Osteocyte (in vitro differentiated cells): ENCODE data around the gene POP7. TPM values are rescaled to one million over a fixed set of nuclear protein-coding genes. Genes with fewer than 3 reads are reported as not detected.

ENCODE experiments used
- DNase-seq: peaks from one replicate; pipeline ENCODE4 v3.0.0; 2021; ENCODE audit warnings: mixed read lengths; ENCODE audit not compliant: unreplicated experiment; ENCODE audit errors: extremely low spot score
- H3K27ac Mint-ChIP-seq: one replicate; pipeline ENCODE4 v1.8.0; 2021; ENCODE audit warnings: mild to moderate bottlenecking, mixed read lengths; ENCODE audit not compliant: unreplicated experiment
- H3K27me3 Mint-ChIP-seq: one replicate; pipeline ENCODE4 v1.8.0; 2021; ENCODE audit warnings: mixed read lengths; ENCODE audit not compliant: unreplicated experiment
- H3K36me3 Mint-ChIP-seq: one replicate; pipeline ENCODE4 v1.8.0; 2021; ENCODE audit warnings: mixed read lengths; ENCODE audit not compliant: unreplicated experiment
- H3K4me1 Mint-ChIP-seq: one replicate; pipeline ENCODE4 v1.8.0; 2021; ENCODE audit warnings: mixed read lengths; ENCODE audit not compliant: unreplicated experiment
- H3K4me3 Mint-ChIP-seq: one replicate; pipeline ENCODE4 v1.8.0; 2021; ENCODE audit warnings: mild to moderate bottlenecking, moderate library complexity, mixed read lengths; ENCODE audit not compliant: unreplicated experiment
- H3K9me3 Mint-ChIP-seq: one replicate; pipeline ENCODE4 v1.8.0; 2021; ENCODE audit warnings: mixed read lengths; ENCODE audit not compliant: unreplicated experiment
- total RNA-seq: library from RNA; stranded (reverse); gene quantifications from 2 replicates; pipeline ENCODE4 v1.2.1, GENCODE V29; 2021
- TF ChIP-seq, protein P1 (sequence below): fragments of 200-600 bp; sonication (generic); IDR thresholded peaks from 2 replicates; pipeline ENCODE4 v1.5.0; 2021; ENCODE audit warnings: antibody characterized with exemption, mild to moderate bottlenecking, moderate library complexity

Gene POP7
- total RNA-seq, 1 donor from 2014 or later: 19.3 TPM

DNA sequence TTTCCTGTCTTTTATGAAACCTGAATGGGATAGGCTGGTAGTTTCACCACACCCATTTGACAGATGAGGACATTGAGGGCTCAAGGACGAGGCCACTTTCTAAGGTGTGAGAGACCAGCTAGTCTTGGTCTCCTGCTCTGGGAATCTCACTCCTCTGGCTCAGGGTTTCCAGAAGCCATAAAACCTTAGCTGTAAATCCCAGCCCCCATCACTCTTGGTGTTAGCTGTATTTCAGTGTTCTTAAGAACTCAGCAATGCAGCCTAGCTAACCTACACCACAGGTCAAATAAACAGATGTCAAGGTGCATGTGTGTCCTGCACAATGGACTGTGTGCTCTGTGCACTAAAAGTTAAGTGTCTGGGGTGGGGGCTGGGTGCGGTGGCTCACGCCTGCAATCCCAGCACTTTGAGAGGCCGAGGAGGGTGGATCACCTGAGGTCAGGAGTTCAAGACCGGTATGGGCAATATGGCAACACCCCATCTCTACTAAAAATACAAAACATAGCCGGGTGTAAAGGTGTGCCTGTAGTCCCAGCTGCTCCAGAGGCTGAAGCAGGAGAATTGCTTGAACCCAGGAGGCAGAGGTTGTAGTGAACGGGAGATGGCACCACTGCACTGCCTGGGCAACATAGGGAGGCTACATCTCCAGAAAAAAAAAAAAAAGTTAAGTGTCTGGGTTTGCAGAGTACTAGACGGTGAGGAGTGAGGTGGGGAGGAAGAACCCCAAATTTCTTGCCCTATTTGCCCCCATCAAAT is 13.8 kb downstream of the POP7 start:
- TF ChIP-seq, protein P1, sequence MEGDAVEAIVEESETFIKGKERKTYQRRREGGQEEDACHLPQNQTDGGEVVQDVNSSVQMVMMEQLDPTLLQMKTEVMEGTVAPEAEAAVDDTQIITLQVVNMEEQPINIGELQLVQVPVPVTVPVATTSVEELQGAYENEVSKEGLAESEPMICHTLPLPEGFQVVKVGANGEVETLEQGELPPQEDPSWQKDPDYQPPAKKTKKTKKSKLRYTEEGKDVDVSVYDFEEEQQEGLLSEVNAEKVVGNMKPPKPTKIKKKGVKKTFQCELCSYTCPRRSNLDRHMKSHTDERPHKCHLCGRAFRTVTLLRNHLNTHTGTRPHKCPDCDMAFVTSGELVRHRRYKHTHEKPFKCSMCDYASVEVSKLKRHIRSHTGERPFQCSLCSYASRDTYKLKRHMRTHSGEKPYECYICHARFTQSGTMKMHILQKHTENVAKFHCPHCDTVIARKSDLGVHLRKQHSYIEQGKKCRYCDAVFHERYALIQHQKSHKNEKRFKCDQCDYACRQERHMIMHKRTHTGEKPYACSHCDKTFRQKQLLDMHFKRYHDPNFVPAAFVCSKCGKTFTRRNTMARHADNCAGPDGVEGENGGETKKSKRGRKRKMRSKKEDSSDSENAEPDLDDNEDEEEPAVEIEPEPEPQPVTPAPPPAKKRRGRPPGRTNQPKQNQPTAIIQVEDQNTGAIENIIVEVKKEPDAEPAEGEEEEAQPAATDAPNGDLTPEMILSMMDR: peak; percentile 50
- H3K27ac Mint-ChIP-seq: no peak overlapping the region
- no peaks in the 10 kb centered on the region for H3K36me3 Mint-ChIP-seq
- no peak for DNase-seq
- H3K4me1 Mint-ChIP-seq: peaks cover 10% of the 10 kb centered on the region
- peak overlapping the region; percentile 10 for H3K4me3 Mint-ChIP-seq
- H3K9me3 Mint-ChIP-seq: peaks cover 6% of the 10 kb centered on the region
- peaks cover 41% of the 10 kb centered on the region for H3K27me3 Mint-ChIP-seq

DNA sequence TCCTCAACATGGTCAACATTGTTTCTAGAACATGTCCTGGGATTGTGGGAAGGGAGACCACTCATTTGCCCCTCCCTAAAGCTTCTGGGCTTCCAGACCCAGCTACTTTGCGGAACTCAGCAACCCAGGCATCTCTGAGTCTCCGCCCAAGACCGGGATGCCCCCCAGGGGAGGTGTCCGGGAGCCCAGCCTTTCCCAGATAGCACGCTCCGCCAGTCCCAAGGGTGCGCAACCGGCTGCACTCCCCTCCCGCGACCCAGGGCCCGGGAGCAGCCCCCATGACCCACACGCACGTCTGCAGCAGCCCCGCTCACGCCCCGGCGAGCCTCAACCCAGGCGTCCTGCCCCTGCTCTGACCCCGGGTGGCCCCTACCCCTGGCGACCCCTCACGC is 14.4 kb downstream of the POP7 start, which contains the start of gene EPO:
TSS of gene EPO (plus strand) at position 190 of the 392 bp plus-strand sequence. CDS start 513 bp downstream, outside the sequence.
- peak within 1 kb of the TSS; percentile 14 for H3K4me3 Mint-ChIP-seq
- H3K27ac Mint-ChIP-seq: no peak within 1 kb of the TSS
- peaks cover 6% of the 10 kb centered on the region for H3K9me3 Mint-ChIP-seq
- no peaks in the 10 kb centered on the region for H3K36me3 Mint-ChIP-seq
- H3K4me1 Mint-ChIP-seq: peaks cover 13% of the 10 kb centered on the region
- TF ChIP-seq, protein P1: no peak
- peaks cover 41% of the 10 kb centered on the region for H3K27me3 Mint-ChIP-seq
- DNase-seq: no peak

GRCh38 chr7:100720671-100721504 is 15.0 kb downstream of the POP7 start:
- H3K36me3 Mint-ChIP-seq: no peaks in the 10 kb centered on the region
- peaks cover 6% of the 10 kb centered on the region for H3K9me3 Mint-ChIP-seq
- H3K4me3 Mint-ChIP-seq: peak overlapping the region; percentile 14
- no peak overlapping the region for H3K27ac Mint-ChIP-seq
- DNase-seq: no peak
- TF ChIP-seq, protein P1: no peak
- peaks cover 41% of the 10 kb centered on the region for H3K27me3 Mint-ChIP-seq
- H3K4me1 Mint-ChIP-seq: peaks cover 19% of the 10 kb centered on the region

GRCh38 chr7:100721505-100721812 is 15.5 kb downstream of the POP7 start:
- peaks cover 6% of the 10 kb centered on the region for H3K9me3 Mint-ChIP-seq
- peaks cover 41% of the 10 kb centered on the region for H3K27me3 Mint-ChIP-seq
- no peak overlapping the region for H3K27ac Mint-ChIP-seq
- no peaks in the 10 kb centered on the region for H3K36me3 Mint-ChIP-seq
- peaks cover 22% of the 10 kb centered on the region for H3K4me1 Mint-ChIP-seq
- no peak for DNase-seq
- TF ChIP-seq, protein P1: no peak
- H3K4me3 Mint-ChIP-seq: no peak overlapping the region
